OCI-LY7 (cell line): ENCODE results near the gene LONP2. TPM values are rescaled to one million over a fixed set of nuclear protein-coding genes. Genes with fewer than 3 reads are reported as not detected.

ENCODE experiments used
- BruUV-seq: library from RNA; stranded (reverse); fragments of 400-500 nt; replicated peaks from 2 replicates; lab custom pipeline; 2021; lab: Mats Ljungman, UMichigan
- CTCF ChIA-PET: fragments of 300-600 bp; sonication (Branson Sonifier 250); formaldehyde crosslinking; loops from one replicate; lab custom pipeline; 2022; ENCODE audit warnings: antibody characterized with exemption; ENCODE audit not compliant: unreplicated experiment; lab: Charles Lee
- POLR2A ChIA-PET: fragments of 300-600 bp; sonication (Branson Sonifier 250); formaldehyde crosslinking; loops from one replicate; lab custom pipeline; 2022; ENCODE audit warnings: antibody characterized with exemption; lab: Charles Lee
- DNase-seq: peaks from one replicate; pipeline ENCODE4 v3.0.0-alpha.2; 2015; ENCODE audit warnings: low spot score
- H2AFZ ChIP-seq: fragments of 200-600 bp; sonication (generic), shearing (Covaris generic); 2 replicates; pipeline ENCODE4 v1.6.1; 2014; ENCODE audit warnings: mild to moderate bottlenecking, antibody characterized with exemption, low read length, moderate library complexity
- H3K27ac ChIP-seq: fragments of 200-600 bp; sonication (generic); 2 replicates; pipeline ENCODE4 v1.5.1; 2014; ENCODE audit warnings: mixed run types, low read depth, mild to moderate bottlenecking, moderate library complexity, low read length, inconsistent platforms; ENCODE audit not compliant: poor library complexity, severe bottlenecking
- H3K36me3 ChIP-seq: fragments of 200-600 bp; sonication (generic); 2 replicates; pipeline ENCODE4 v1.6.1; 2014; ENCODE audit warnings: mild to moderate bottlenecking, antibody characterized with exemption, low read length, moderate library complexity, mixed read lengths; ENCODE audit not compliant: insufficient read depth
- H3K4me1 ChIP-seq: fragments of 200-600 bp; sonication (generic); 2 replicates; pipeline ENCODE4 v1.5.1; 2014; ENCODE audit warnings: mild to moderate bottlenecking, low read length; ENCODE audit not compliant: insufficient read depth, poor library complexity, severe bottlenecking
- H3K4me2 ChIP-seq: fragments of 200-600 bp; sonication (generic); 2 replicates; pipeline ENCODE4 v1.6.1; 2014; ENCODE audit warnings: mild to moderate bottlenecking, low read length
- H3K4me3 ChIP-seq: fragments of 200-600 bp; sonication (generic); 2 replicates; pipeline ENCODE4 v1.5.1; 2014; ENCODE audit warnings: mild to moderate bottlenecking, low read depth, low read length; ENCODE audit not compliant: poor library complexity, severe bottlenecking
- H3K79me2 ChIP-seq: fragments of 200-600 bp; sonication (generic); 2 replicates; pipeline ENCODE4 v1.6.1; 2016; ENCODE audit warnings: low read depth, mild to moderate bottlenecking, low read length, moderate library complexity, mixed read lengths; ENCODE audit not compliant: insufficient read depth
- H3K9me2 ChIP-seq: fragments of 200-600 bp; sonication (generic); 2 replicates; pipeline ENCODE4 v1.6.1; 2016; ENCODE audit warnings: mild to moderate bottlenecking, low read length, mixed read lengths; ENCODE audit not compliant: insufficient read depth
- H3K9me3 ChIP-seq: fragments of 200-600 bp; sonication (generic); 2 replicates; pipeline ENCODE4 v1.6.1; 2014; ENCODE audit warnings: mild to moderate bottlenecking, mixed run types, low read length, mixed read lengths
- H4K20me1 ChIP-seq: fragments of 200-600 bp; sonication (generic); 2 replicates; pipeline ENCODE4 v1.6.1; 2014; ENCODE audit warnings: mild to moderate bottlenecking, antibody characterized with exemption, low read length, moderate library complexity, mixed read lengths; ENCODE audit not compliant: insufficient read depth
- EZH2phosphoT487 ChIP-seq: fragments of 200-600 bp; sonication (generic); IDR thresholded peaks from 2 replicates; pipeline ENCODE4 v1.6.1; 2018; ENCODE audit warnings: low read depth, borderline replicate concordance, mild to moderate bottlenecking, mixed run types, antibody characterized with exemption, low read length, moderate library complexity, mixed read lengths
- intact Hi-C: fragments of 100-400 bp; cut with micrococcal nuclease; formaldehyde crosslinking; loops from one replicate; pipeline ENCODE4 v1.10.0; 2022; ENCODE audit not compliant: unreplicated experiment
- total RNA-seq, 2 experiments: library from RNA; depleted of rRNA in 1 of 2; stranded (reverse); fragments of >200 nt in 1 of 2; shearing (Covaris generic) in 1 of 2; gene quantifications; 2 replicates each; pipeline ENCODE4 v1.2.3, GENCODE V29; 2014 to 2022
- TF ChIP-seq, protein P1 (sequence below): fragments of 200-600 bp; sonication (generic); conservative IDR thresholded peaks from 2 replicates; pipeline ENCODE4 v1.5.1; 2014; ENCODE audit warnings: mild to moderate bottlenecking, antibody characterized with exemption, low read length, moderate library complexity, mixed read lengths

LONP2 gene
- total RNA-seq, 2 experiments from 2014 or later: 13.0 to 23.3 TPM

GRCh38 chr16:48317026-48317425, 72.9 kb downstream of the LONP2 start:
- TF ChIP-seq, protein P1, sequence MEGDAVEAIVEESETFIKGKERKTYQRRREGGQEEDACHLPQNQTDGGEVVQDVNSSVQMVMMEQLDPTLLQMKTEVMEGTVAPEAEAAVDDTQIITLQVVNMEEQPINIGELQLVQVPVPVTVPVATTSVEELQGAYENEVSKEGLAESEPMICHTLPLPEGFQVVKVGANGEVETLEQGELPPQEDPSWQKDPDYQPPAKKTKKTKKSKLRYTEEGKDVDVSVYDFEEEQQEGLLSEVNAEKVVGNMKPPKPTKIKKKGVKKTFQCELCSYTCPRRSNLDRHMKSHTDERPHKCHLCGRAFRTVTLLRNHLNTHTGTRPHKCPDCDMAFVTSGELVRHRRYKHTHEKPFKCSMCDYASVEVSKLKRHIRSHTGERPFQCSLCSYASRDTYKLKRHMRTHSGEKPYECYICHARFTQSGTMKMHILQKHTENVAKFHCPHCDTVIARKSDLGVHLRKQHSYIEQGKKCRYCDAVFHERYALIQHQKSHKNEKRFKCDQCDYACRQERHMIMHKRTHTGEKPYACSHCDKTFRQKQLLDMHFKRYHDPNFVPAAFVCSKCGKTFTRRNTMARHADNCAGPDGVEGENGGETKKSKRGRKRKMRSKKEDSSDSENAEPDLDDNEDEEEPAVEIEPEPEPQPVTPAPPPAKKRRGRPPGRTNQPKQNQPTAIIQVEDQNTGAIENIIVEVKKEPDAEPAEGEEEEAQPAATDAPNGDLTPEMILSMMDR: no peak
- no peak for TF ChIP-seq EZH2phosphoT487
- no peak overlapping the region for H3K27ac ChIP-seq
- H3K79me2 ChIP-seq: no peaks in the 10 kb centered on the region
- intact Hi-C loops: no loop called here
- ChIA-PET POLR2A (interaction anchor here (1.2 kb wide), 1 partner anchor 14 kb away, joined by 4 read pairs; no protein-coding TSS in a partner anchor), CTCF (no interaction called here)
- no peak overlapping the region for H3K4me3 ChIP-seq
- no peak for DNase-seq
- H3K9me3 ChIP-seq: no peaks in the 10 kb centered on the region
- no peaks in the 10 kb centered on the region for H3K36me3 ChIP-seq
- no peak overlapping the region for H2AFZ ChIP-seq
- no peak overlapping the region for H3K4me2 ChIP-seq
- peaks cover 16% of the 10 kb centered on the region for H3K4me1 ChIP-seq
- no peaks in the 10 kb centered on the region for H4K20me1 ChIP-seq
- no TSS peak for BruUV-seq
- H3K9me2 ChIP-seq: no peaks in the 10 kb centered on the region

DNA sequence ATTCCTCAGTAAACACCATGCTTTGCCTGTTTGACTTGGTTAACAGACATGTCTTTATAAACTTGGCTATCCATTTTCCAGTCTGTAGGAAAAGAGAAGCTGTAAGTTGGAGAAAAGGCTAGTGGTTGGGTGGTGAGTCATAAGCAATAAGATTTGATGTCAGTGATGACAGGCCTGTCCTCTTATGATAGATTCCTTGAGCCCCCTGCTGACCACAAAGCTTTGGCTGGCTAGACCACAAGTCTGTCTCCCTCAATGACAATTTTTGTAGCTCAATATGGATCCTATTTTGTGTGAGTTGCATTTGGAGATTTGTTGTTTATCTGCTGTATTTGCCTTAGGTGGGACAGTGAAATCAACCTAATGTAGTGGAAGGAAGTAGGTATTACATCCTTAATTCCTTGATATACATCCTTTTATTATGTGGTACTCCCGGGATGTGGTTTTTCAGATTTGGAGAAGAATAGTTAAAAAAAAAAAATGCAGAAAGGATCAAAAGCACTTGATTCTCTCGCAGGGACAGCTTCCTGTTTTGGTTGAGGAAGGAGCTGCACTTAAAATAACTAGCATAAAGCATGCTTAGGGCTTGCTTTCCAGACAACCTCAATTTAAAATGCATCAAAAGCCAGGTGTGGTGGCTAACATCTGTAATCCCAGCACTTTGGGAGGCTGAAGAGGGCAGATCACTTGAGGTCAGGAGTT, 73.7 kb downstream of the LONP2 start:
- no peaks in the 10 kb centered on the region for H3K9me3 ChIP-seq
- TF ChIP-seq, protein P1: no peak
- no peak for TF ChIP-seq EZH2phosphoT487
- H3K36me3 ChIP-seq: no peaks in the 10 kb centered on the region
- POLR2A ChIA-PET: interaction anchor here (1.2 kb wide), 1 partner anchor 14 kb away, joined by 4 read pairs; no protein-coding TSS in a partner anchor
- H3K9me2 ChIP-seq: no peaks in the 10 kb centered on the region
- H4K20me1 ChIP-seq: no peaks in the 10 kb centered on the region
- no peaks in the 10 kb centered on the region for H3K79me2 ChIP-seq
- peak; percentile 18 for DNase-seq
- no TSS peak for BruUV-seq
- no peak overlapping the region for H3K27ac ChIP-seq
- CTCF ChIA-PET: no interaction called here
- no peak overlapping the region for H2AFZ ChIP-seq
- no peak overlapping the region for H3K4me3 ChIP-seq
- intact Hi-C loops: no loop called here
- H3K4me1 ChIP-seq: peaks cover 16% of the 10 kb centered on the region
- H3K4me2 ChIP-seq: no peak overlapping the region

DNA sequence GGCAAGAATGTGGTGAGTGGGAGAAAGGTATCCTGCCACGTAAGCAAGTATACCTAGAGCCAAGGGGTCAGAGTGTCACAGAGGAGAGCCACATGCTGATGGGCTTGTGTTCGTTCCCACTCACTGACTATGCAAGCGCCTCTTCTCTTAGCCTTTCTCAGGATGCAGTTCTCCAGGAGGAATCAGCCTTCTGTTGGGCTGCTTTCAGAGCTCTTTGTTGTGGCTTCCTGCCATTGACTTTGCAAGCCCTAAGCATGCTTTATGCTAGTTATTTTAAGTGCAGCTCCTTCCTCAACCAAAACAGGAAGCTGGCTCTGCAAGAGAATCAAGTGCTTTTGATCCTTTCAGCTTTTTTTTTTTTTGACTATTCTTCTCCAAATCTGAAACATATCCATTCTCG, 74.5 kb downstream of the LONP2 start:
- Histone ChIP-seq H3K36me3 (no peaks in the 10 kb centered on the region), H3K9me2 (no peaks in the 10 kb centered on the region), H3K79me2 (no peaks in the 10 kb centered on the region), H3K27ac (no peak overlapping the region), H3K4me3 (no peak overlapping the region), H4K20me1 (no peaks in the 10 kb centered on the region), H3K4me2 (peak overlapping the region; percentile 31), H3K9me3 (no peaks in the 10 kb centered on the region), H3K4me1 (peaks cover 16% of the 10 kb centered on the region), H2AFZ (no peak overlapping the region)
- BruUV-seq: no TSS peak
- ChIA-PET POLR2A (interaction anchor here (0.6 to 1.0 kb wide), 4 partner anchors 26 to 823 kb away, joined by 3 read pairs; no protein-coding TSS in a partner anchor), CTCF (no interaction called here)
- intact Hi-C loops: no loop called here
- TF ChIP-seq EZH2phosphoT487: no peak
- TF ChIP-seq, protein P1: no peak
- DNase-seq: peak; percentile 58
